K562 (cell line): ENCODE data around the gene ACTRT3. TPM values are rescaled to one million over a fixed set of nuclear protein-coding genes. Genes with fewer than 3 reads are reported as not detected.
A peak's percentile ranks its signal among the peaks of the same experiment; 100 is the strongest.

Source experiments
- CREB1 ChIP-seq, 2 experiments: sonication (generic) in 1 of 2; formaldehyde crosslinking in 1 of 2; IDR thresholded peaks; 2 replicates each; pipeline versions ENCODE4 v1.6.1 to v1.8.0; 2012 to 2022; ENCODE audit warnings: inconsistent platforms in 1 of 2, mild to moderate bottlenecking in 1 of 2, missing genetic modification reagents in 1 of 2, moderate library complexity in 1 of 2
- CREB3L1 ChIP-seq: fragments of 450-650 bp; IDR thresholded peaks from 2 replicates; pipeline ENCODE4 v1.6.1; 2014; ENCODE audit warnings: low read depth, mild to moderate bottlenecking, moderate library complexity, borderline replicate concordance
- ETV5 ChIP-seq: sonication (generic); formaldehyde crosslinking; IDR thresholded peaks from 2 replicates; pipeline ENCODE4 v1.4.0; 2020; ENCODE audit warnings: low read depth, mild to moderate bottlenecking, missing genetic modification reagents
- MNT ChIP-seq, 2 experiments: fragments of 450-650 bp; conservative IDR thresholded peaks; 2 replicates each; pipeline ENCODE4 v1.6.1; 2017; ENCODE audit warnings: mild to moderate bottlenecking in 2 of 2, moderate library complexity in 2 of 2
- NR1H2 ChIP-seq: sonication (generic); formaldehyde crosslinking; IDR thresholded peaks from 2 replicates; pipeline ENCODE4 v1.4.0; 2020; ENCODE audit warnings: mild to moderate bottlenecking, missing genetic modification reagents
- PHF21A ChIP-seq: fragments of 450-650 bp; IDR thresholded peaks from 2 replicates; pipeline ENCODE4 v1.6.1; 2017; ENCODE audit warnings: low read depth, borderline replicate concordance
- PKNOX1 ChIP-seq: fragments of 450-650 bp; IDR thresholded peaks from 2 replicates; pipeline ENCODE4 v1.6.1; 2016
- POLR3A ChIP-seq: IDR thresholded peaks from 2 replicates; pipeline ENCODE4 v1.6.1; 2011; ENCODE audit warnings: borderline replicate concordance, mild to moderate bottlenecking, moderate library complexity; ENCODE audit not compliant: insufficient read length, insufficient read depth; ENCODE audit errors: extremely low read depth
- RFX5 ChIP-seq: IDR thresholded peaks from 2 replicates; pipeline ENCODE4 v1.6.1; 2011; ENCODE audit warnings: low read depth, mild to moderate bottlenecking, improper control_type of control experiment, low read length
- TAL1 ChIP-seq: fragments of 450-650 bp; IDR thresholded peaks from 2 replicates; pipeline ENCODE4 v1.6.1; 2016; ENCODE audit warnings: mild to moderate bottlenecking
- THRAP3 ChIP-seq: fragments of 450-650 bp; IDR thresholded peaks from 2 replicates; pipeline ENCODE4 v1.6.1; 2016; ENCODE audit warnings: mild to moderate bottlenecking, inconsistent platforms, borderline replicate concordance
- XRCC4 ChIP-seq: IDR thresholded peaks from one replicate; pipeline ENCODE4 v1.6.1; 2011; ENCODE audit not compliant: insufficient read depth, insufficient read length; ENCODE audit errors: extremely low read depth
- ZNF395 ChIP-seq: fragments of 200-800 bp; sonication (Bioruptor generic); IDR thresholded peaks from 2 replicates; pipeline ENCODE4 v1.6.1; 2017; ENCODE audit warnings: missing genetic modification characterization, missing compliant biosample characterization
- ZNF518B ChIP-seq: fragments of 250-450 bp; sonication (Bioruptor Pico); IDR thresholded peaks from 2 replicates; pipeline ENCODE4 v1.5.0; 2021; ENCODE audit warnings: mild to moderate bottlenecking, moderate library complexity
- ZNF766 ChIP-seq: fragments of 200-800 bp; sonication (Bioruptor generic); conservative IDR thresholded peaks from 2 replicates; pipeline ENCODE4 v1.6.1; 2016; ENCODE audit warnings: missing genetic modification characterization, missing compliant biosample characterization
- polyA plus RNA-seq, 8 experiments: library from polyadenylated mRNA; depleted of rRNA in 4 of 8; stranded (reverse) in 5 of 8; unstranded in 3 of 8; fragments of >200 nt; fragmentation: Nextera tagmentation in 2 of 8; fragmentation: Illumina TruSeq in 1 of 8; extraction: Ambion mirVana in 2 of 8; extraction: Trizol in 1 of 8; gene quantifications; 2 replicates each; pipeline versions ENCODE4 v1.2.1 to v1.2.3, GENCODE V29; 2011 to 2014; ENCODE audit warnings: inconsistent platforms in 1 of 8, missing spikeins in 1 of 8
- total RNA-seq, 7 experiments: library from RNA; depleted of rRNA in 6 of 7; stranded (reverse); fragments of >200 nt in 6 of 7; fragmentation: Illumina TruSeq in 2 of 7; extraction: Trizol in 2 of 7; gene quantifications; 2 replicates each; pipeline versions ENCODE4 v1.2.1 to v1.2.3, GENCODE V29; 2011 to 2021; ENCODE audit warnings: low replicate concordance in 1 of 7

Gene ACTRT3
- total and polyA plus RNA-seq, 9 of the 15 experiments (the other 6 are each of a cell fraction or from before 2014, with no cell fraction given): 0.06 to 0.11 (median 0.07) TPM; not detected in 5

GRCh38 chr3:169772305-169772896, 3.0 kb upstream of the ACTRT3 start (continued):
- TF ChIP-seq ZNF518B (CRISPR knock-in tag): no peak
- TF ChIP-seq TAL1: no peak
- TF ChIP-seq THRAP3: no peak
- TF ChIP-seq PKNOX1: no peak
- TF ChIP-seq PHF21A: no peak
- TF ChIP-seq ZNF766 (CRISPR knock-in tag): no peak
- TF ChIP-seq POLR3A: peak; percentile 38
- peak; percentile 2; the same call in 1 of the 2 replicates for TF ChIP-seq CREB1 (IDR thresholded peaks at IDR 0.05)
- TF ChIP-seq CREB1 (CRISPR knock-in tag; IDR thresholded peaks at IDR 0.05): no peak
- TF ChIP-seq ZNF395: no peak; the same call in 1 of the 2 replicates
- TF ChIP-seq MNT (conservative IDR thresholded peaks at IDR 0.05): peak; percentile 70 to 75; a peak in 3 of 4 replicates
- no peak for TF ChIP-seq XRCC4
- no peak for TF ChIP-seq ETV5 (CRISPR knock-in tag)
- TF ChIP-seq RFX5: no peak
- TF ChIP-seq CREB3L1: peak; percentile 91
- 0 out of 2 replicates have a peak, but pooled peaks have one; percentile 26 for TF ChIP-seq NR1H2 (CRISPR knock-in tag)
